ENCODE data around the gene DVL3. TPM values are rescaled to one million over a fixed set of nuclear protein-coding genes. Genes with fewer than 3 reads are reported as not detected.

DVL3 gene
- total RNA-seq, 4 donors from 2014 or later = 20.5 to 86.3 (median 57.4) TPM

GRCh38 chr3:184164648-184165330, 9.6 kb downstream of the DVL3 start:
- Histone ChIP-seq H3K4me3 (no peak overlapping the region), H3K27ac (no peak overlapping the region), H3K36me3 (no peaks in the 10 kb centered on the region), H3K4me1 (peaks cover 0 to 10% of the 10 kb centered on the region in 2 donors), H3K27me3 (no peaks in the 10 kb centered on the region), H3K9me3 (no peaks in the 10 kb centered on the region)
- no peak for DNase-seq
- intact Hi-C loops (cut with DNase I; ENCODE audit: low total_unique reads) = no loop called here
- TF ChIP-seq, protein P1, sequence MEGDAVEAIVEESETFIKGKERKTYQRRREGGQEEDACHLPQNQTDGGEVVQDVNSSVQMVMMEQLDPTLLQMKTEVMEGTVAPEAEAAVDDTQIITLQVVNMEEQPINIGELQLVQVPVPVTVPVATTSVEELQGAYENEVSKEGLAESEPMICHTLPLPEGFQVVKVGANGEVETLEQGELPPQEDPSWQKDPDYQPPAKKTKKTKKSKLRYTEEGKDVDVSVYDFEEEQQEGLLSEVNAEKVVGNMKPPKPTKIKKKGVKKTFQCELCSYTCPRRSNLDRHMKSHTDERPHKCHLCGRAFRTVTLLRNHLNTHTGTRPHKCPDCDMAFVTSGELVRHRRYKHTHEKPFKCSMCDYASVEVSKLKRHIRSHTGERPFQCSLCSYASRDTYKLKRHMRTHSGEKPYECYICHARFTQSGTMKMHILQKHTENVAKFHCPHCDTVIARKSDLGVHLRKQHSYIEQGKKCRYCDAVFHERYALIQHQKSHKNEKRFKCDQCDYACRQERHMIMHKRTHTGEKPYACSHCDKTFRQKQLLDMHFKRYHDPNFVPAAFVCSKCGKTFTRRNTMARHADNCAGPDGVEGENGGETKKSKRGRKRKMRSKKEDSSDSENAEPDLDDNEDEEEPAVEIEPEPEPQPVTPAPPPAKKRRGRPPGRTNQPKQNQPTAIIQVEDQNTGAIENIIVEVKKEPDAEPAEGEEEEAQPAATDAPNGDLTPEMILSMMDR (IDR thresholded peaks at IDR 0.05) = no peak
- TF ChIP-seq POLR2A (IDR thresholded peaks at IDR 0.05) = no peak

GRCh38 chr3:184165543-184165942, 10.4 kb downstream of the DVL3 start:
- Histone ChIP-seq H3K4me1 (peaks cover 0 to 7% of the 10 kb centered on the region in 2 donors), H3K27me3 (no peaks in the 10 kb centered on the region), H3K9me3 (no peaks in the 10 kb centered on the region), H3K36me3 (no peaks in the 10 kb centered on the region), H3K4me3 (no peak overlapping the region), H3K27ac (no peak overlapping the region)
- intact Hi-C loops (cut with DNase I; ENCODE audit: low total_unique reads) = no loop called here
- TF ChIP-seq, protein P1 (IDR thresholded peaks at IDR 0.05) = no peak
- TF ChIP-seq POLR2A (IDR thresholded peaks at IDR 0.05) = no peak
- DNase-seq = no peak

DNA sequence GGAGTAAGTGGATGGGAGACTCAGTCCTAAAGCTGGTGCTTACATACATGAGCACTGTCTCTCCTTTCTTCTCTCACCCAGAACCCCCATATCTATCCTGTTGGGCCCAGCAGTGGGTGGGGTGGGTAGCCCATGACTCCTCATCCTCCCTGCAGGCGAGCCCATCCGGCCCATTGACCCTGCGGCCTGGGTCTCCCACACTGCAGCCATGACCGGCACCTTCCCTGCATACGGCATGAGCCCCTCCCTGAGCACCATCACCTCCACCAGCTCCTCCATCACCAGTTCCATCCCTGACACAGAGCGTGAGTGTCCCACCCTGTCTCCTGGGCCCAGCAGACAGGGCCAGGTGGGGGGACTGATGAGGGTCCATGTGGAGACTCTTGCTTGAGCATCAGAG, 11.5 kb downstream of the DVL3 start:
- no peaks in the 10 kb centered on the region for H3K36me3 ChIP-seq
- TF ChIP-seq, protein P1 (IDR thresholded peaks at IDR 0.05) = no peak
- TF ChIP-seq POLR2A (IDR thresholded peaks at IDR 0.05) = no peak
- H3K4me1 ChIP-seq = no peaks in the 10 kb centered on the region
- no peak for DNase-seq
- intact Hi-C loops (cut with DNase I; ENCODE audit: low total_unique reads) = no loop called here
- no peaks in the 10 kb centered on the region for H3K27me3 ChIP-seq
- H3K4me3 ChIP-seq = no peak overlapping the region
- no peaks in the 10 kb centered on the region for H3K9me3 ChIP-seq
- no peak overlapping the region for H3K27ac ChIP-seq

GRCh38 chr3:184167786-184168185, 12.6 kb downstream of the DVL3 start:
- Histone ChIP-seq H3K4me1 (no peaks in the 10 kb centered on the region), H3K4me3 (no peak overlapping the region), H3K9me3 (no peaks in the 10 kb centered on the region), H3K27me3 (no peaks in the 10 kb centered on the region), H3K36me3 (no peaks in the 10 kb centered on the region), H3K27ac (peak overlapping the region; percentile 23 to 80)
- no peak for DNase-seq
- intact Hi-C loops (cut with DNase I; ENCODE audit: low total_unique reads) = no loop called here
- TF ChIP-seq POLR2A (IDR thresholded peaks at IDR 0.05) = no peak
- TF ChIP-seq, protein P1 (IDR thresholded peaks at IDR 0.05) = no peak

GRCh38 chr3:184168363-184169120, 13.4 kb downstream of the DVL3 start:
- H3K27ac ChIP-seq = peak overlapping the region; percentile 23 to 80
- DNase-seq = peak in 1 of 2 donors; percentile 47
- no peaks in the 10 kb centered on the region for H3K27me3 ChIP-seq
- TF ChIP-seq, protein P1 (IDR thresholded peaks at IDR 0.05) = no peak
- no peak for TF ChIP-seq POLR2A (IDR thresholded peaks at IDR 0.05)
- intact Hi-C loops (cut with DNase I; ENCODE audit: low total_unique reads) = no loop called here
- H3K36me3 ChIP-seq = no peaks in the 10 kb centered on the region
- no peak overlapping the region for H3K4me3 ChIP-seq
- H3K9me3 ChIP-seq = no peaks in the 10 kb centered on the region
- H3K4me1 ChIP-seq = no peaks in the 10 kb centered on the region
